Measurements from ENCODE around the gene EARS2.
A peak's percentile ranks its signal among the peaks of the same experiment; 100 is the strongest.
"Not testable (repeated sequence)": the region's sequence is repeated elsewhere in the genome, so short reads cannot be mapped to it uniquely, and the experiment has no call there.

The EARS2 gene
- 10.9 to 28.1 reads per million in 2 donors for total RNA-seq

GRCh38 chr16:23556881-23557778 is at the start of gene EARS2, which contains the start of gene UBFD1:
EARS2 (minus strand) TSS chr16:23557350; CDS start chr16:23557343, 7 bp downstream.
UBFD1 (plus strand) TSS chr16:23557727; CDS start chr16:23557743, 16 bp downstream.
- DNase-seq: peak; percentile 88

DNA sequence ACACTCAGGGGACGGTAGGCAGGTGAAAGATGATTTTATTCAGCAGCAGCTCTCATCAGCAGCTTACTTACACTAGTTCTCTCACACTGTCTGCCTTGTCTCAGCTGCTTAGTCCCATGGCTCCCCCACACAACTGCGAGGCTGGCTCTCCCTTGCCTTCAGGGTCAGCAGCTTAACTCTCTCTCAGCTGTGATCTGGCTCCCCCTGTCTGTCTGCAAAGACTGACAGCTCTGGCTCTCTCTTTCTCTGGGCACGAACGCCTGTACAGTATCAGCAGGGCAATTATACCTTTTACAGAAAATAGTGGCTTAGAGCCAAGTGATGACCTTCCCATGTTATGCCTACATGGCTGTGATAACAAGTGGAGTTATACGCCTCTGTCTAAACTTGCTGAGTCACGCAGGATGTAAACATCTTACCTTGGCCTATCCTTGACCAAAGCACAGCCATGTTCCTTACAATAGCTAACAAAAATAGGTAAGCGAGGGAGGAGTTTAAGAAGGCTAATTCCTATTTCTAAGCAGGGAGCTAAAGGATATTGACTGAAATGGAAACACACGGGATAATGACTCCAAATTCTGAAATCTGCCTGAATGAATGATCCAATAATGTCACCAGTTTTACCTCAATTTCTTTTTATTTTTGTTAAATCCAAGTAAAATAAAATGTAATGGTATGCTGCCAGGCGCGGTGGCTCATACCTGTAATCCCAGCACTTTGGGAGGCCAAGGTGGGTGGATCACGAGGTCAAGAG is 40.0 kb upstream of the EARS2 start:
- no peak for DNase-seq

GRCh38 chr16:23595951-23596720 is 39.0 kb upstream of the EARS2 start, which contains the start of gene NDUFAB1:
NDUFAB1 (minus strand) TSS chr16:23596316; CDS start chr16:23596290, 26 bp downstream.
- peak; percentile 91 for DNase-seq

DNA sequence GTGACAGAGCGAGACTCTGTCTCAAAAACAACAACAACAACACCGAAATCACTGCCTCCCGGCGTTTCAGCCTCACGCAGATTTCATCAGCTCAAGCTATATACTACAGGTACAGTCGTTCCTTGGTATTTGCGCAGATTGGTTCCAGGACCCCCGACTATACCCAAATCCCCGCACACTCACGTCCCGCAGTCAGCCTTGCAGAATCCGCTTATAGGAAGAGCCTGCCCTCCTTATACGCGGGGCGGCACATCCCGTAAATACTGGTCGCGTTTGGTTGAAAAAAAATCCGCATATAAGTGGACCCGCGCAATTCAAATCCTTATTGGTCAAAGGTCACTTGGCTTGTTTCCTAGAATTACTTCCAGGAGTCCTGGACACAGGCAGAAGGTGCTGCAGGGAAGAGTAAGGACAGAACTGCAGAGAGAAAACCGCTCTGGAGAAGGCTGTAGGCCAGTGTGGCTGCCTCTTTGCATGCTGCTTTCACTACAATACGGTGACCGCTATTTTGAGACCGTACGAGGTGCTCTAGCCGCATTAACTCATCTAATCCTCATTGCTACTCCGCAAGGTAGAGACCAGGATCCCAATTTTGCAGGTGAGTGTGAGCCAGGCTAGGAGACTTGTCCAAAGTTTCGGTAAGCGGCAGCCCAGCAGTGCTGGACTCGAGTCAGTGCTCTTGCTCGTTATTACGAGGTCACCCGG is 38.2 kb upstream of the EARS2 start:
- DNase-seq: no peak

DNA sequence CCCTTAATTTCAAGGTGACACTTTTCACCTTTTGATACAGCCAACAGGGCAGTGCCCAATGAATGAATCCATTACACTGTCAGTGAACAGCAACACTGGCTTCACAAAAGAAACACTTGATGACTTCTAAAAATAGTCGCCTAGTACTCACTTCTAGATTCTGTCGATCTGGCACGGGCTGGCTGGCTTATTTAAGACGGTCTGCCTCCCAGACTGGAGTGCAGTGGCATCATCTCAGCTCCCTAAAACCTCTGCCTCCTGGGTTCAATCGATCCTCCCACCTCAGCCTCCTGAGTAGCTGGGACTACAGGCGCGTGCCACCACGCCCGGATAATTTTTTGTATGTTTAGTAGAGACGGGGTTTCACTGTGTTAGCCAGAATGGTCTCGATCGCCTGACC is 37.0 kb upstream of the EARS2 start:
- no peak for DNase-seq

- DNase-seq: no peak
Observed at GRCh38 chr16:23590181-23590580, 33.0 kb upstream of the EARS2 start.

GRCh38 chr16:23587726-23588125 is 30.6 kb upstream of the EARS2 start:
- DNase-seq: no peak

DNA sequence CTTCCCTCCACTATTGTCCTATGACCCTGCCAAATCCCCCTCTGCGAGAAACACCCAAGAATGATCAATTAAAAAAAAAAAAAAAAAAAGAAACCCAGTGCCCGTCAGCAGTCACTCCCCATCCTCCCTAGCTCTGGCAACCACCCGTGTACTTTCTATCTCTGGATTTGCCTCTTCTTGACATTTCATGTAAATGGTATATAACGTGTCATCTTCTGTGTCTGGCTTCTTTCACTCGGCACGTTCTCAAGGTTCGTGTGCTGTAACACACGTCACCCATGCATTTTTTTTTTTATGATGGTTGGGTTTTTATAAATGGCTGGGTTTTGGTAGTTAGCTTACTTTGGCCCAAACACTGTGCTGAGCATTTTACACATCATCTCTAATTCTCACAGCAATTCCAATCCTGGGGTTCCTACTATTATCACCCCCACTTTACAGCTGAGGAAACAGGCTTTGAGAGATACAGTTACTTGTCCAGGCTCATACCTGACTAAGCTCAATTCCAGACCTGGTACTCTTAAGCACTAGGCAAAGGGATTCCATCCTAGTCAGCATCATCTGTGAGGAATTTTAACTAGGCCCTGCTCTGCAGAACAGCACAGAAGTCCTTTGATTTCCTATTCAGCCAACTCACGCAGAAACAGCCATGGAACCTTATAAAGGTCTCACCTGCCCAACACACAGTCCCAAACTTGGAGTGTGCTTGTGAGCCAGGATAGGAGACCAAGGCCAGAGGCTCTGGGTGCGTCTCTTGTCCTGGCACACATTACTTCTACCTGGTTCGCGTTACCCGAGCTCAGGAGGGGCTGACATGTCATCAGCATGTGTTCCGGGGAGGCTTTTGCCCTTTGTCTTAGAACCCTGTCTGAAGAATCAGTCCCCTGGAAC is 27.3 kb upstream of the EARS2 start:
- DNase-seq: no peak

- not testable (repeated sequence) for DNase-seq
Observed at GRCh38 chr16:23583271-23583670, 26.1 kb upstream of the EARS2 start.

GRCh38 chr16:23581764-23582163 is 24.6 kb upstream of the EARS2 start:
- no peak for DNase-seq

DNA sequence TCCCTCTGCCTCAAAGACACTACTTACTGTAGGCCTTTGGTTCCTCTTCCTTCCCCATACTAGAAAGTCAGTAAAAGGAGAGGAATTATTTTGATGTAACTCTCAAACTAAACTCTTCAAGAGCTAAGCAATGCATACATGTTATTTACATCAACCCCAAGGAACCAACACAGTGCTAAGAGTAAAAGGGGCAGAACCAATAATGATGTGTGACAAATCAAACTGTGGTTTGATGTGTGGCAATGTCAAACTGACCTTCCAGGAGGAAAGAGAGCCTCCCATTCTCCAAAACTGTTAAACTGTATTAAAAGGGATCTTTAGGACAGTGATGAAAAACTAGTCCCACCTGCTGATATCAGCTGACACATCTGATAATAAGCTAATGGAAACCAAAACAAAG is 23.2 kb upstream of the EARS2 start:
- DNase-seq: no peak

DNA sequence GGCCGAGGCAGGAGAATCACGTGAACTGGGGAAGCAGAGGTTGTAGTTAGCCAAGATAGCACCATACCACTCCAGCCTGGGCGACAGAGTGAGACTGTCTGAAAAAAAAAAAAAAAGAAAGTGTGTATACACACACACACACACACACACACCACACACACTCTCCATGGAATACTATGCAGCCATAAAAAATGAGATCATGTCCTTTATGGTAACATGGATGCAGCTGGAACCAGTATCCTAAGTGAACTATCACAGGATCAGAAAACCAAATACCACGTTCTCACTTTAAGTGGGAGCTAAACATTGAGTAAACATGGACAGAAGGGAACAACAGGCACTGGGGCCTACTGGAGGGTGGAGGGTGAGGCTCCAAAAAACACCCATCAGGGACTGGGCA is 22.2 kb upstream of the EARS2 start:
- no peak for DNase-seq

DNA sequence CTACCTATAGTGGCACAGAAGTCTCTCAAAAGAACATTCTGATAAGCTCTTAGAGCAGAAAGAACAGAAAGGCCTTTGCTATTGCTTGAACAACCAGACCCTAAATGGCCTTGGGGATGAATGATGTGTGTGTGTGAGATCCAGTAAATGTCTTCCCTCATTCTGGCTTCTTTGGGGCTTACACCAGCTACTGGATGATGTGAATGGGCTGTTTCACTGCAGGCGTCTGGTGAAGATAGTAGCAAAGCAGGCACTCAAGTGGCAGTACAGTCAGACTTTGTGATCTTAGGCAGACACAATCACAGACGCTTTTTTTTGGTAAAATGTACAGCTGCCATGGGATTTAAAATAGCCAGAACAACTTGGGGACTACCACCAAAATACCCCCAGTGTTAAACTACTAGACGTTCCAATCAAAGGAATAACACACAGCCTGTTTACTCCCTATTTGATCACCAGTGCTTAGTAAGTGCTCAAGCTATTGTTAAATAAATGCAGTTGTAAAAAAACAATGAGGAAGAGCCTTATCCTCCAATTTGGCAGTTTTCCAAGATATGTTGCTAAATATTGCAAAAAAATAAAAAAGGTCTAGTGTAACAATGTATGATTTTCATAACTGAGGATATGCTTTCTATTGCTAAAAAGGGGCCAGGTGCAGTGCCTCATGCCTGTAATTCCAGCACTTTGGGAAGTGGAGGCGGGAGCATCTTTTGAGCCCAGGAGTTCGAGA is 21.1 kb upstream of the EARS2 start:
- DNase-seq: no peak

- DNase-seq: no peak
Observed at GRCh38 chr16:23577493-23577892, 20.3 kb upstream of the EARS2 start.

DNA sequence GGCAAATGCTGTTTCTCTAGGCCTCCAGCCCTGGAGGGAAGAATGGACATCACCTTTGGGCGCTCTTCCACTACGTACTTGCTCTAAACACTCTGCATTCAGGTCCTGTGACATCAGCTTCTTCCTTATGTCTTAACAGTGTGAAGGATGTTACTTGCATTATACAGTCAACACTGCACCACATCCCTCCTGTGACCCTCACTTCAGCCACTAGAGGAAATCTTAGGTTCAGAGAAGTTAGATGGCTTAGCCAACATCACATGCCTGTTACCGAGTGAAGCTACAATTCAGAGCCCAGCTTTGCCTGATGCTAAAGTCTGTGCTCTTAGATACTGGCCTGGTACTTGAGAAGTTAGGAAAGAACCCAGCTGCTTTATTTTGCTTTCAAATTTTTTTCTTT is 18.7 kb upstream of the EARS2 start:
- DNase-seq: no peak

DNA sequence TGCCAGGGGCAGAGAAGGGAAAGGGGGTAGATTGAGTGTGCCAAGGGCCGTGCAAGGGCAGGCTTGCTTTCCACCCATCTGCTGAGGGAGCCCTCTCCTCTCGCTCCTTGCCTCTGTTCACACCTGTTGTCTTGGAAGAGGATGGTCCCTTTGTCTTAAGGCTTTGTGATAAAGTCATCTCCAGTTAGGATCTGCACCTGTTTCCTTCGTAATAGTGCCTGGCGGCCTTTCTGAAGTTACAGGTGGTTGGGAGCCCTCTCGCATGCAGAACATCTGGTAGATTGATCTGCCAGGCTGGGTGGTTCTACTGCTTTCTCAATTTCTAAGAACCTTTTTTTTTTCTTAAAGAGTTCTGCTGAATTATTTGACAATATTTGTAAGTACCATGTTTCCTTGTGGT is 16.7 kb upstream of the EARS2 start:
- DNase-seq: no peak

GRCh38 chr16:23572394-23572793 is 15.2 kb upstream of the EARS2 start:
- no peak for DNase-seq

- DNase-seq: no peak
Observed at GRCh38 chr16:23571895-23572294, 14.7 kb upstream of the EARS2 start.

DNA sequence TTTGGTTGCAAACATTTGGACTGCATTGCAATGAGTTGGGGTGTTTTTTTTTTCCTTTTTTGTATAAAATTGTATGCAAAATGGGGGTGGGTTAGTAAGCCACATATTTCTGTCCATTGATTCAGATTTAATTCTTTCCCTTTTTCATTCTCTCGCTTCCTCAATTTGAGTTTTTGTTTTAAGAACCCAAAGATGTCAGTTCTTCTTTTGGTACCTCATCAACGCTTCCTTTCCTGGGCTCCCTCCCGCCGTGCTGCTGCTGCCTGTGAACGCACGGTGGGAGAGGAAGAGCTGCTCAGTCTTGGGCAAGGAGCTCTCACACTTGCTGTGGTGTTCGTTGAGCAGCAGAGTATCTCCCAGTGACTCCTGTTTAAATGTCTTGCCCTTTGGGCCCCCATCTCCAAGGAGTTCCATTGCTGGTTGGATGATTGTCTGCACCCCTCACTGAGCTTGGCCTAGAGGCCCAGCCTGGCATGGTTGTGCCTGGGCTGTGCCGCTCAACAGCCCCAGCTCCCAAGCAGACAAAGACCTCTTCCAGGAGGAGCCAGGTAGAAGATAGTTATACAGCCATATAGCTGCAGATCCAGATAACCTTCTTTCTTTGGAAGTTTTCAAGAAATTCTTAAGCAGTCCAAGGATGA is 14.0 kb upstream of the EARS2 start:
- no peak for DNase-seq

GRCh38 chr16:23567602-23568001 is 10.5 kb upstream of the EARS2 start:
- DNase-seq: no peak

Measured in T-helper 9 cell (primary cell).